Ascending aorta (tissue), 2 donors: ENCODE data around the gene CDK18. TPM values are rescaled to one million over a fixed set of nuclear protein-coding genes. Genes with fewer than 3 reads are reported as not detected.

Experiments used
- DNase-seq, 2 donors: peaks; one replicate each; pipeline ENCODE4 v3.0.0-alpha.2; 2019; ENCODE audit warnings: low spot score in 2 of 2
- H3K27ac ChIP-seq, 2 donors: fragments of 200-600 bp; sonication (generic); one replicate each; pipeline ENCODE4 v1.5.1; 2016 to 2017; ENCODE audit warnings: mild to moderate bottlenecking in 1 of 2
- H3K27me3 ChIP-seq: fragments of 200-600 bp; sonication (generic); one replicate; pipeline ENCODE4 v1.5.1; 2017
- H3K36me3 ChIP-seq, 2 donors: fragments of 200-600 bp; sonication (generic); one replicate each; pipeline ENCODE4 v1.5.1; 2016
- H3K4me1 ChIP-seq, 2 donors: fragments of 200-600 bp; sonication (generic); one replicate each; pipeline ENCODE4 v1.5.1; 2016 to 2017; ENCODE audit warnings: mild to moderate bottlenecking in 1 of 2
- H3K4me3 ChIP-seq, 2 donors: fragments of 200-600 bp; sonication (generic); one replicate each; pipeline ENCODE4 v1.5.1; 2016 to 2017; ENCODE audit warnings: mild to moderate bottlenecking in 1 of 2
- H3K9me3 ChIP-seq, 2 donors: fragments of 200-600 bp; sonication (generic); one replicate each; pipeline ENCODE4 v1.5.1; 2016
- CTCF ChIP-seq, 3 experiments: fragments of 200-600 bp in 2 of 3; fragments of 450-650 bp in 1 of 3; sonication (generic) in 2 of 3; IDR thresholded peaks; one replicate each; pipeline ENCODE4 v1.5.1; 2016 to 2019; ENCODE audit warnings: antibody characterized with exemption in 3 of 3, mild to moderate bottlenecking in 1 of 3, moderate library complexity in 1 of 3
- intact Hi-C: fragments of 100-400 bp; cut with DNase I; formaldehyde crosslinking; loops from one replicate; pipeline ENCODE4 v1.15.1; 2023
- total RNA-seq: library from RNA; depleted of rRNA; stranded (reverse); fragments of >200 nt; gene quantifications from one replicate; pipeline ENCODE4 v1.1.0, GENCODE V29; 2016

CDK18 gene
- total RNA-seq, 1 donor from 2014 or later = 70.0 TPM

- intact Hi-C loops = no loop called here
- H3K27me3 ChIP-seq = no peaks in the 10 kb centered on the region
- H3K27ac ChIP-seq = no peak overlapping the region
- no peak for TF ChIP-seq CTCF (IDR thresholded peaks at IDR 0.05)
- no peak for DNase-seq
- H3K4me3 ChIP-seq = no peak overlapping the region
- H3K4me1 ChIP-seq = peaks cover 3 to 16% of the 10 kb centered on the region in 2 donors
- peaks cover 0 to 2% of the 10 kb centered on the region in 2 donors for H3K36me3 ChIP-seq
- no peaks in the 10 kb centered on the region for H3K9me3 ChIP-seq
Observed at GRCh38 chr1:205517763-205518162, 13.3 kb downstream of the CDK18 start.

- Histone ChIP-seq H3K27ac (no peak overlapping the region), H3K36me3 (peaks cover 0 to 11% of the 10 kb centered on the region in 2 donors), H3K4me3 (no peak overlapping the region), H3K9me3 (no peaks in the 10 kb centered on the region), H3K27me3 (no peaks in the 10 kb centered on the region), H3K4me1 (peaks cover 0 to 5% of the 10 kb centered on the region in 2 donors)
- no peak for DNase-seq
- no peak for TF ChIP-seq CTCF (IDR thresholded peaks at IDR 0.05)
- intact Hi-C loops = no loop called here
Observed at GRCh38 chr1:205518661-205519540, 14.4 kb downstream of the CDK18 start.

DNA sequence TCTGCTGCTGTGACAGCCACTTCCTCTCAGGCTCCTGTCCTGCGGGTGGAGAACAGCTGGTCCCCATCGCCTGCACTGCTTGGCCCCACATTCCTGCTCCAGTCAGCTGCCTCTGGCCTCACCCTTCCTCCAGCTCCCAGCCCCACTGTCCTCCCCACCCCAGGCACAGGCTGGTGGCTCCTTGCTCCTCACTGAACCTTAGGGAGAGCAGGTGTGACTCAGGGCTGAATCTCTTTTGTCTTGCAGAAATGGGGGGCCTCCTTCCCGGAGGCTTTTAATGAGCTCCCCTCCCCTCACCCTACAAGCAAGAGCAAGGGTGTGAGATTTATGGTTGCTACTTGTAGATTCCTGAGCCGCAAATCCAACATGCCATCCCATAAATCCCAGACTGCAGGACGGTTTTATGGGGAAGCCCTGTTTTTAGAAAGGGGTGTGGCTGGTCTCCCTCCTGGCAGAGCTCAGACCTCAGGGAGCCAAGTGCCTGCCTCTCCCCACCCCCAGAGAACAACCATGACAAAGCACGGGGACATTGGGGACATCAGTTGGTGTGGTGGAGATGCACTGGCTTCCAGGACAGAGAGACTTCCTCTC is 15.2 kb downstream of the CDK18 start:
- intact Hi-C loops = no loop called here
- Histone ChIP-seq H3K9me3 (no peaks in the 10 kb centered on the region), H3K36me3 (peaks cover 0 to 13% of the 10 kb centered on the region in 2 donors), H3K27me3 (no peaks in the 10 kb centered on the region), H3K4me3 (no peak overlapping the region), H3K27ac (no peak overlapping the region), H3K4me1 (peaks cover 0 to 5% of the 10 kb centered on the region in 2 donors)
- no peak for TF ChIP-seq CTCF (IDR thresholded peaks at IDR 0.05)
- DNase-seq = peak in 1 of 2 donors; percentile 56

- TF ChIP-seq CTCF (IDR thresholded peaks at IDR 0.05) = no peak
- H3K36me3 ChIP-seq = peaks cover 6 to 20% of the 10 kb centered on the region in 2 donors
- H3K9me3 ChIP-seq = no peaks in the 10 kb centered on the region
- H3K4me1 ChIP-seq = peaks cover 0 to 5% of the 10 kb centered on the region in 2 donors
- H3K4me3 ChIP-seq = no peak overlapping the region
- intact Hi-C loops = no loop called here
- no peaks in the 10 kb centered on the region for H3K27me3 ChIP-seq
- DNase-seq = no peak
- no peak overlapping the region for H3K27ac ChIP-seq
Observed at GRCh38 chr1:205520709-205521108, 16.2 kb downstream of the CDK18 start.

DNA sequence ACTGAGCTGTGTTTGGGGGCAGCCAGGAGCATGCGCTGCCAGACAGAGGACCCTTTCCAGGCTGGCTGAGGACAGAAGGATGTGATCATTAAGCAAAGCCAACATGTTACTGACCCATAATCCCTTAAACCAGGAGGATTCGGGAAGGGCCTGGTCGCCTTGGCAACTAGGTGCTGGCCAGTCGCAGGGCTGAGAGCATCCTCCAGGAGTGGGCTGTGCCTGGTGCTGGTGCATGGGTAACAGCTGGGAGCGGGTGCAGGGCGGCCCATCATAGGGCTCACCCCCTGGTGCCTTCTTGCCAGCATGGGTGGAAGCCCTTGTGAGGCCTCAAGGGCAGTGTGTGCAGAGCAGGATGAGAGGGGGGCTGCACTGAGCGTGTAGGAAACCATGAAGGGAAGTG is 17.2 kb downstream of the CDK18 start:
- DNase-seq = no peak
- H3K36me3 ChIP-seq = peaks cover 6 to 26% of the 10 kb centered on the region in 2 donors
- intact Hi-C loops = no loop called here
- no peak overlapping the region for H3K4me3 ChIP-seq
- no peaks in the 10 kb centered on the region for H3K27me3 ChIP-seq
- H3K4me1 ChIP-seq = peaks cover 0 to 5% of the 10 kb centered on the region in 2 donors
- no peak overlapping the region for H3K27ac ChIP-seq
- no peak for TF ChIP-seq CTCF (IDR thresholded peaks at IDR 0.05)
- no peaks in the 10 kb centered on the region for H3K9me3 ChIP-seq
